Measurements from ENCODE around the gene GRM4. TPM values are rescaled to one million over a fixed set of nuclear protein-coding genes. Genes with fewer than 3 reads are reported as not detected.
A peak's percentile ranks its signal among the peaks of the same experiment; 100 is the strongest.

GRM4 gene
- total and polyA plus RNA-seq, 9 of the 15 experiments (the other 6 are each of a cell fraction or from before 2014, with no cell fraction given): 0.18 TPM; not detected in 8

DNA sequence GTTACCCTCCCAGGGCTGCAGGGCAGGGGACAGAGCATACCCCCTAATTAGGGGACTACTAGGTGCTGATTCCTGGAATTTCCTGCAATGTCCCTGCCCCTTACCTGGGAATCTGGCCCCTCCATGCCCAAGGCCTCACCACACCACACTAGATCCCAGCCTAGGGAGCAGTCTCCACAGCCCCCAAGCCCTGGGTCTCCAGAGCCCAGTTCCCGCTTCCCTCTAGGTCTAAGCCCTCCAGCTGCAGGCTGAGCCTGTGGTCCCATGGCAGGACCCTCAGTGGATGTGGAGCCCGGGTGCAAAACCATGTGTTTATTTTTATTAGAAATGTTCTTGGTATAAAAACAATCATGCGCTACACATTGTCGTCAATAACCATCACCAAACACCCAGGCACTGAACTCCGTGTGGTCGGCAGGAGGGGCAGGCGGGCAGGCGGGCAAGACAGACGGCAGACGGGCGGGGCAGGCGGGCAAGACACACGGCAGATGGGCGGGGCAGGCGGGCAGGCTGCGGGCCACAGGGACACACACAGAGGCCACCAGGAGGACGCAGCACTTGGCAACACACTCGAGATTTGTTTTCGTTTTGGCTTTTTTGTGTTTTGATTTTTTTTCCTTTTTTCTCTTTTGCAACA lies 124.2 kb downstream of the GRM4 start:
- WGBS (ENCODE audit: insufficient coverage, low coverage, missing lambda C conversion rate): 2% methylated on average over 19 of the region's 19 CpGs
- TF ChIP-seq ILK (tag; IDR thresholded peaks at IDR 0.05; ENCODE audit: borderline replicate concordance, low read depth) (no peak), BCOR (IDR thresholded peaks at IDR 0.05) (no peak), SMAD2 (IDR thresholded peaks at IDR 0.05; ENCODE audit: low read depth, low read length) (no peak), NCOA6 (IDR thresholded peaks at IDR 0.05) (no peak), RCOR1 (IDR thresholded peaks at IDR 0.05; ENCODE audit: borderline replicate concordance in 1 of 2, low read depth in 2 of 2, low read length in 2 of 2) (no peak), LCOR (CRISPR knock-in tag; IDR thresholded peaks at IDR 0.05) (no peak), SREBF1 (IDR thresholded peaks at IDR 0.05; ENCODE audit: borderline replicate concordance, low read depth, low read length) (no peak), NR3C1 (CRISPR knock-in tag; IDR thresholded peaks at IDR 0.05) (no peak), KHSRP (IDR thresholded peaks at IDR 0.05) (no peak)
- TF ChIP-seq, protein P1, sequence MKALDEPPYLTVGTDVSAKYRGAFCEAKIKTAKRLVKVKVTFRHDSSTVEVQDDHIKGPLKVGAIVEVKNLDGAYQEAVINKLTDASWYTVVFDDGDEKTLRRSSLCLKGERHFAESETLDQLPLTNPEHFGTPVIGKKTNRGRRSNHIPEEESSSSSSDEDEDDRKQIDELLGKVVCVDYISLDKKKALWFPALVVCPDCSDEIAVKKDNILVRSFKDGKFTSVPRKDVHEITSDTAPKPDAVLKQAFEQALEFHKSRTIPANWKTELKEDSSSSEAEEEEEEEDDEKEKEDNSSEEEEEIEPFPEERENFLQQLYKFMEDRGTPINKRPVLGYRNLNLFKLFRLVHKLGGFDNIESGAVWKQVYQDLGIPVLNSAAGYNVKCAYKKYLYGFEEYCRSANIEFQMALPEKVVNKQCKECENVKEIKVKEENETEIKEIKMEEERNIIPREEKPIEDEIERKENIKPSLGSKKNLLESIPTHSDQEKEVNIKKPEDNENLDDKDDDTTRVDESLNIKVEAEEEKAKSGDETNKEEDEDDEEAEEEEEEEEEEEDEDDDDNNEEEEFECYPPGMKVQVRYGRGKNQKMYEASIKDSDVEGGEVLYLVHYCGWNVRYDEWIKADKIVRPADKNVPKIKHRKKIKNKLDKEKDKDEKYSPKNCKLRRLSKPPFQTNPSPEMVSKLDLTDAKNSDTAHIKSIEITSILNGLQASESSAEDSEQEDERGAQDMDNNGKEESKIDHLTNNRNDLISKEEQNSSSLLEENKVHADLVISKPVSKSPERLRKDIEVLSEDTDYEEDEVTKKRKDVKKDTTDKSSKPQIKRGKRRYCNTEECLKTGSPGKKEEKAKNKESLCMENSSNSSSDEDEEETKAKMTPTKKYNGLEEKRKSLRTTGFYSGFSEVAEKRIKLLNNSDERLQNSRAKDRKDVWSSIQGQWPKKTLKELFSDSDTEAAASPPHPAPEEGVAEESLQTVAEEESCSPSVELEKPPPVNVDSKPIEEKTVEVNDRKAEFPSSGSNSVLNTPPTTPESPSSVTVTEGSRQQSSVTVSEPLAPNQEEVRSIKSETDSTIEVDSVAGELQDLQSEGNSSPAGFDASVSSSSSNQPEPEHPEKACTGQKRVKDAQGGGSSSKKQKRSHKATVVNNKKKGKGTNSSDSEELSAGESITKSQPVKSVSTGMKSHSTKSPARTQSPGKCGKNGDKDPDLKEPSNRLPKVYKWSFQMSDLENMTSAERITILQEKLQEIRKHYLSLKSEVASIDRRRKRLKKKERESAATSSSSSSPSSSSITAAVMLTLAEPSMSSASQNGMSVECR (CRISPR knock-in tag; IDR thresholded peaks at IDR 0.05): no peak
- TF ChIP-seq, protein P2, sequence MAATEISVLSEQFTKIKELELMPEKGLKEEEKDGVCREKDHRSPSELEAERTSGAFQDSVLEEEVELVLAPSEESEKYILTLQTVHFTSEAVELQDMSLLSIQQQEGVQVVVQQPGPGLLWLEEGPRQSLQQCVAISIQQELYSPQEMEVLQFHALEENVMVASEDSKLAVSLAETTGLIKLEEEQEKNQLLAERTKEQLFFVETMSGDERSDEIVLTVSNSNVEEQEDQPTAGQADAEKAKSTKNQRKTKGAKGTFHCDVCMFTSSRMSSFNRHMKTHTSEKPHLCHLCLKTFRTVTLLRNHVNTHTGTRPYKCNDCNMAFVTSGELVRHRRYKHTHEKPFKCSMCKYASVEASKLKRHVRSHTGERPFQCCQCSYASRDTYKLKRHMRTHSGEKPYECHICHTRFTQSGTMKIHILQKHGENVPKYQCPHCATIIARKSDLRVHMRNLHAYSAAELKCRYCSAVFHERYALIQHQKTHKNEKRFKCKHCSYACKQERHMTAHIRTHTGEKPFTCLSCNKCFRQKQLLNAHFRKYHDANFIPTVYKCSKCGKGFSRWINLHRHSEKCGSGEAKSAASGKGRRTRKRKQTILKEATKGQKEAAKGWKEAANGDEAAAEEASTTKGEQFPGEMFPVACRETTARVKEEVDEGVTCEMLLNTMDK (IDR thresholded peaks at IDR 0.05; ENCODE audit: borderline replicate concordance, insufficient read depth, low read depth, low read length, poor library complexity, severe bottlenecking): no peak
- intact Hi-C loops (cut with micrococcal nuclease) (no loop called here), in situ Hi-C loops (cut with MboI) (no loop called here)
- H3K27me3 ChIP-seq (ENCODE audit: control insufficient read depth in 2 of 2, insufficient read depth in 2 of 2, low read length in 2 of 2): peaks cover 13 to 73% of the 10 kb centered on the region in 2 experiments; a peak in 4 of 5 replicates
- H3K9me1 ChIP-seq (ENCODE audit: control insufficient read depth, insufficient read depth, low read length): no peaks in the 10 kb centered on the region
- DNase-seq (ENCODE audit: extremely low read depth in 1 of 4, low spot score in 3 of 4) (no peak), FAIRE-seq (no peak), ATAC-seq (no peak)
- CTCF ChIA-PET (ENCODE audit: low intra/inter-chr PET ratio): no interaction called here
- peaks cover 0 to 22% of the 10 kb centered on the region in 2 experiments; a peak in 2 of 5 replicates for H3K4me1 ChIP-seq (replicated peaks in 1 of 2; ENCODE audit: control insufficient read depth in 2 of 2, insufficient read depth in 2 of 2, low read length in 2 of 2)
- no peaks in the 10 kb centered on the region for H3K36me3 ChIP-seq (ENCODE audit: control insufficient read depth, insufficient read depth, low read length)
- H2AFZ ChIP-seq (ENCODE audit: low read depth, low read length): no peak overlapping the region
- peaks cover 5% of the 10 kb centered on the region; the same call in 1 of the 2 replicates for H4K20me1 ChIP-seq (replicated peaks; ENCODE audit: control insufficient read depth, insufficient read depth, low read length)
- no TSS peak for BruUV-seq (replicated peaks)
- no peaks in the 10 kb centered on the region for H3K79me2 ChIP-seq (ENCODE audit: control insufficient read depth, insufficient read depth, low read length)
- no peak overlapping the region for H3K4me3 ChIP-seq
- no peak overlapping the region for H3K27ac ChIP-seq (ENCODE audit: extremely low read depth, low read depth, low read length)
- POLR2A ChIA-PET: no interaction called here
- H3K9me3 ChIP-seq (replicated peaks; ENCODE audit: control insufficient read depth, insufficient read depth, low read depth, low read length): no peaks in the 10 kb centered on the region; the same call in 1 of the 2 replicates
- H3K9ac ChIP-seq (ENCODE audit: insufficient read depth in 1 of 2, low read depth in 2 of 2, low read length in 2 of 2): peak overlapping the region in 1 of 2 experiments; percentile 65; a peak in 2 of 4 replicates
- 0 out of 2 replicates have a peak overlapping the region, but pooled peaks have one; percentile 46 for H3K4me2 ChIP-seq (ENCODE audit: insufficient read depth, low read length)
